ENCODE results near the gene OXA1L. TPM values are rescaled to one million over a fixed set of nuclear protein-coding genes. Genes with fewer than 3 reads are reported as not detected.

Gene OXA1L
- total RNA-seq, 1 donor from 2014 or later = 99.2 TPM

GRCh38 chr14:22768947-22769346, 2.5 kb downstream of the OXA1L start:
- H3K4me3 ChIP-seq (ENCODE audit: low read depth, low read length) = no peak overlapping the region
- TF ChIP-seq CTCF (conservative IDR thresholded peaks at IDR 0.05; ENCODE audit: low read depth, low read length) = no peak

GRCh38 chr14:22769369-22769768, 2.9 kb downstream of the OXA1L start:
- no peak overlapping the region for H3K4me3 ChIP-seq (ENCODE audit: low read depth, low read length)
- DNase-seq (ENCODE audit: low read depth) = no peak
- TF ChIP-seq CTCF (conservative IDR thresholded peaks at IDR 0.05; ENCODE audit: low read depth, low read length) = no peak

More at GRCh38 chr14:22768947-22769346, 2.5 kb downstream of the OXA1L start:
- DNase-seq (ENCODE audit: low read depth) = no peak

- no peak for TF ChIP-seq CTCF (conservative IDR thresholded peaks at IDR 0.05; ENCODE audit: low read depth, low read length)
- H3K4me3 ChIP-seq (ENCODE audit: low read depth, low read length) = no peak overlapping the region
- no peak for DNase-seq (ENCODE audit: low read depth)
These were observed 4.1 kb downstream of the OXA1L start for GRCh38 chr14:22770481-22771187.

GRCh38 chr14:22772725-22773124, 6.2 kb downstream of the OXA1L start:
- no peak for TF ChIP-seq CTCF (conservative IDR thresholded peaks at IDR 0.05; ENCODE audit: low read depth, low read length)
- H3K4me3 ChIP-seq (ENCODE audit: low read depth, low read length) = no peak overlapping the region
- no peak for DNase-seq (ENCODE audit: low read depth)

- no peak for DNase-seq (ENCODE audit: low read depth)
- no peak for TF ChIP-seq CTCF (conservative IDR thresholded peaks at IDR 0.05; ENCODE audit: low read depth, low read length)
- no peak overlapping the region for H3K4me3 ChIP-seq (ENCODE audit: low read depth, low read length)
These were observed 6.9 kb downstream of the OXA1L start for GRCh38 chr14:22773162-22774010.

GRCh38 chr14:22774011-22774706, 7.7 kb downstream of the OXA1L start:
- TF ChIP-seq CTCF (conservative IDR thresholded peaks at IDR 0.05; ENCODE audit: low read depth, low read length) = no peak
- no peak for DNase-seq (ENCODE audit: low read depth)
- H3K4me3 ChIP-seq (ENCODE audit: low read depth, low read length) = no peak overlapping the region
